Panc1 (cell line): ENCODE measurements around the gene RGS6. TPM values are rescaled to one million over a fixed set of nuclear protein-coding genes. Genes with fewer than 3 reads are reported as not detected.

Source experiments
- ATAC-seq: fragments of 200-7000 bp; cut with Tn5 transposase; 2 replicates; pipeline ENCODE4 v1.9.1; 2020; ENCODE audit warnings: mild to moderate bottlenecking, moderate library complexity
- BruUV-seq: library from RNA; stranded (reverse); fragments of 400-500 nt; replicated peaks from 2 replicates; lab custom pipeline; 2021; lab: Mats Ljungman, UMichigan
- CTCF ChIA-PET: fragments of 300-600 bp; sonication (Branson Sonifier 250); formaldehyde crosslinking; loops from one replicate; lab custom pipeline; 2022; ENCODE audit warnings: antibody characterized with exemption; lab: Charles Lee
- POLR2A ChIA-PET: fragments of 300-600 bp; sonication (Branson Sonifier 250); formaldehyde crosslinking; loops from one replicate; lab custom pipeline; 2022; ENCODE audit warnings: antibody characterized with exemption; lab: Charles Lee
- DNase-seq: peaks from one replicate; pipeline ENCODE4 v3.0.0-alpha.2; 2010; ENCODE audit warnings: low read depth, low spot score
- H3K27ac ChIP-seq: 2 replicates; pipeline ENCODE4 v1.5.1; 2011; ENCODE audit warnings: mild to moderate bottlenecking, low read length, inconsistent platforms
- H3K27me3 ChIP-seq: fragments of 200-500 bp; sonication (Bioruptor generic); 2 replicates; pipeline ENCODE4 v1.6.0; 2014; ENCODE audit warnings: low read length, inconsistent platforms; ENCODE audit not compliant: control insufficient read depth, insufficient read depth
- H3K36me3 ChIP-seq: fragments of 200-500 bp; sonication (Bioruptor generic); 2 replicates; pipeline ENCODE4 v1.5.1; 2014; ENCODE audit warnings: inconsistent platforms, mild to moderate bottlenecking, low read length, moderate library complexity; ENCODE audit not compliant: control insufficient read depth, insufficient read depth
- H3K4me1 ChIP-seq: 2 replicates; pipeline ENCODE4 v1.5.1; 2011; ENCODE audit warnings: inconsistent platforms, mild to moderate bottlenecking, low read length, moderate library complexity; ENCODE audit not compliant: control insufficient read depth, insufficient read depth
- H3K4me3 ChIP-seq, 2 experiments: 2 replicates each; pipeline ENCODE4 v1.5.1; 2011 to 2012; ENCODE audit warnings: low read depth in 2 of 2, low read length in 2 of 2, mild to moderate bottlenecking in 2 of 2, inconsistent platforms in 1 of 2, moderate library complexity in 1 of 2
- H3K9me3 ChIP-seq: fragments of 200-500 bp; sonication (Bioruptor generic); 2 replicates; pipeline ENCODE4 v1.5.1; 2014; ENCODE audit warnings: low read depth, mild to moderate bottlenecking, inconsistent platforms, low read length, moderate library complexity; ENCODE audit not compliant: control insufficient read depth, insufficient read depth
- POLR2AphosphoS5 ChIP-seq: IDR thresholded peaks from 2 replicates; pipeline ENCODE4 v1.6.1; 2012; ENCODE audit warnings: mild to moderate bottlenecking, low read depth, low read length, moderate library complexity
- REST ChIP-seq, 2 experiments: IDR thresholded peaks; 2 replicates each; pipeline ENCODE4 v1.6.1; 2011 to 2012; ENCODE audit warnings: low read depth in 2 of 2, control low read depth in 1 of 2, low read length in 1 of 2, mild to moderate bottlenecking in 1 of 2, moderate library complexity in 1 of 2; ENCODE audit not compliant: insufficient read depth in 1 of 2
- SIN3A ChIP-seq: IDR thresholded peaks from 2 replicates; pipeline ENCODE4 v1.6.1; 2012; ENCODE audit warnings: low read depth, mild to moderate bottlenecking, low read length, moderate library complexity, borderline replicate concordance; ENCODE audit not compliant: insufficient read depth
- TCF7L2 ChIP-seq: IDR thresholded peaks from 2 replicates; pipeline ENCODE4 v1.6.1; 2011; ENCODE audit warnings: mild to moderate bottlenecking, low read depth, low read length, inconsistent platforms
- in situ Hi-C: cut with HindIII; loops from 2 replicates; pipeline ENCODE4 v1.10.0; 2016; ENCODE audit warnings: low sequenced_read_pairs, low pct_unique_long_range_greater_than_20kb
- intact Hi-C: fragments of 100-400 bp; cut with micrococcal nuclease; formaldehyde crosslinking; loops from one replicate; pipeline ENCODE4 v1.10.0; 2022; ENCODE audit not compliant: unreplicated experiment
- total RNA-seq: library from RNA; stranded (reverse); gene quantifications from one replicate; pipeline ENCODE4 v1.2.1, GENCODE V29; 2021; ENCODE audit not compliant: unreplicated experiment
- TF ChIP-seq, protein P1 (sequence below): fragments of 450-650 bp; IDR thresholded peaks from 2 replicates; pipeline ENCODE4 v1.5.1; 2017; ENCODE audit warnings: mild to moderate bottlenecking

Gene RGS6
- total RNA-seq, 1 experiment from 2014 or later, result not detected

GRCh38 chr14:72261068-72261467 is 328.8 kb downstream of the RGS6 start:
- BruUV-seq, result no TSS peak

GRCh38 chr14:72262771-72263170 is 330.5 kb downstream of the RGS6 start:
- intact Hi-C loops (no loop called here), in situ Hi-C loops (no loop called here)
- H3K27me3 ChIP-seq, result no peaks in the 10 kb centered on the region
- no peaks in the 10 kb centered on the region for H3K4me1 ChIP-seq
- no peaks in the 10 kb centered on the region for H3K9me3 ChIP-seq
- H3K27ac ChIP-seq, result no peak overlapping the region
- CTCF ChIA-PET, result no interaction called here
- DNase-seq (no peak), ATAC-seq (no peak)
- no TSS peak for BruUV-seq
- TF ChIP-seq, protein P1, sequence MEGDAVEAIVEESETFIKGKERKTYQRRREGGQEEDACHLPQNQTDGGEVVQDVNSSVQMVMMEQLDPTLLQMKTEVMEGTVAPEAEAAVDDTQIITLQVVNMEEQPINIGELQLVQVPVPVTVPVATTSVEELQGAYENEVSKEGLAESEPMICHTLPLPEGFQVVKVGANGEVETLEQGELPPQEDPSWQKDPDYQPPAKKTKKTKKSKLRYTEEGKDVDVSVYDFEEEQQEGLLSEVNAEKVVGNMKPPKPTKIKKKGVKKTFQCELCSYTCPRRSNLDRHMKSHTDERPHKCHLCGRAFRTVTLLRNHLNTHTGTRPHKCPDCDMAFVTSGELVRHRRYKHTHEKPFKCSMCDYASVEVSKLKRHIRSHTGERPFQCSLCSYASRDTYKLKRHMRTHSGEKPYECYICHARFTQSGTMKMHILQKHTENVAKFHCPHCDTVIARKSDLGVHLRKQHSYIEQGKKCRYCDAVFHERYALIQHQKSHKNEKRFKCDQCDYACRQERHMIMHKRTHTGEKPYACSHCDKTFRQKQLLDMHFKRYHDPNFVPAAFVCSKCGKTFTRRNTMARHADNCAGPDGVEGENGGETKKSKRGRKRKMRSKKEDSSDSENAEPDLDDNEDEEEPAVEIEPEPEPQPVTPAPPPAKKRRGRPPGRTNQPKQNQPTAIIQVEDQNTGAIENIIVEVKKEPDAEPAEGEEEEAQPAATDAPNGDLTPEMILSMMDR, result no peak
- TF ChIP-seq SIN3A (no peak), TCF7L2 (no peak), POLR2AphosphoS5 (no peak), REST (IDR thresholded peaks at IDR 0.05; ENCODE audit: insufficient read depth in 1 of 2, low read depth in 2 of 2, low read length in 1 of 2) (no peak)
- H3K4me3 ChIP-seq, result no peak overlapping the region
- POLR2A ChIA-PET, result no interaction called here
- no peaks in the 10 kb centered on the region for H3K36me3 ChIP-seq

More at GRCh38 chr14:72261068-72261467, 328.8 kb downstream of the RGS6 start:
- Histone ChIP-seq H3K27me3 (no peaks in the 10 kb centered on the region), H3K27ac (no peak overlapping the region), H3K9me3 (no peaks in the 10 kb centered on the region), H3K4me3 (no peak overlapping the region), H3K4me1 (no peaks in the 10 kb centered on the region), H3K36me3 (no peaks in the 10 kb centered on the region)
- no peak for ATAC-seq
- POLR2A ChIA-PET, result no interaction called here
- CTCF ChIA-PET, result no interaction called here
- intact Hi-C loops, result no loop called here
- in situ Hi-C loops, result no loop called here
- DNase-seq, result no peak
- TF ChIP-seq POLR2AphosphoS5 (no peak), SIN3A (no peak), TCF7L2 (no peak), REST (IDR thresholded peaks at IDR 0.05; ENCODE audit: insufficient read depth in 1 of 2, low read depth in 2 of 2, low read length in 1 of 2) (no peak)
- TF ChIP-seq, protein P1, result no peak
